Stimulated activated CD8-positive, alpha-beta memory T cell treated with anti-CD3 and anti-CD28 coated beads, Interleukin-15, amount 100 ng/mL, for 4 hours (primary cell): Measurements from ENCODE around the gene LIMS3.
"Not testable (repeated sequence)": the region's sequence is repeated elsewhere in the genome, so short reads cannot be mapped to it uniquely, and the experiment has no call there.

Experiments
- DNase-seq, 2 donors: peaks; one replicate each; pipeline ENCODE4 v3.0.0-alpha.2; 2020; ENCODE audit warnings: low read depth in 2 of 2

LIMS3 gene, protein sequence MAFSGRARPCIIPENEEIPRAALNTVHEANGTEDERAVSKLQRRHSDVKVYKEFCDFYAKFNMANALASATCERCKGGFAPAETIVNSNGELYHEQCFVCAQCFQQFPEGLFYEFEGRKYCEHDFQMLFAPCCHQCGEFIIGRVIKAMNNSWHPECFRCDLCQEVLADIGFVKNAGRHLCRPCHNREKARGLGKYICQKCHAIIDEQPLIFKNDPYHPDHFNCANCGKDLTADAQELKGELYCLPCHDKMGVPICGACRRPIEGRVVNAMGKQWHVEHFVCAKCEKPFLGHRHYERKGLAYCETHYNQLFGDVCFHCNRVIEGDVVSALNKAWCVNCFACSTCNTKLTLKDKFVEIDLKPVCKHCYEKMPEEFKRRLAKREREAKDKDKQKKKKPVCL

DNA sequence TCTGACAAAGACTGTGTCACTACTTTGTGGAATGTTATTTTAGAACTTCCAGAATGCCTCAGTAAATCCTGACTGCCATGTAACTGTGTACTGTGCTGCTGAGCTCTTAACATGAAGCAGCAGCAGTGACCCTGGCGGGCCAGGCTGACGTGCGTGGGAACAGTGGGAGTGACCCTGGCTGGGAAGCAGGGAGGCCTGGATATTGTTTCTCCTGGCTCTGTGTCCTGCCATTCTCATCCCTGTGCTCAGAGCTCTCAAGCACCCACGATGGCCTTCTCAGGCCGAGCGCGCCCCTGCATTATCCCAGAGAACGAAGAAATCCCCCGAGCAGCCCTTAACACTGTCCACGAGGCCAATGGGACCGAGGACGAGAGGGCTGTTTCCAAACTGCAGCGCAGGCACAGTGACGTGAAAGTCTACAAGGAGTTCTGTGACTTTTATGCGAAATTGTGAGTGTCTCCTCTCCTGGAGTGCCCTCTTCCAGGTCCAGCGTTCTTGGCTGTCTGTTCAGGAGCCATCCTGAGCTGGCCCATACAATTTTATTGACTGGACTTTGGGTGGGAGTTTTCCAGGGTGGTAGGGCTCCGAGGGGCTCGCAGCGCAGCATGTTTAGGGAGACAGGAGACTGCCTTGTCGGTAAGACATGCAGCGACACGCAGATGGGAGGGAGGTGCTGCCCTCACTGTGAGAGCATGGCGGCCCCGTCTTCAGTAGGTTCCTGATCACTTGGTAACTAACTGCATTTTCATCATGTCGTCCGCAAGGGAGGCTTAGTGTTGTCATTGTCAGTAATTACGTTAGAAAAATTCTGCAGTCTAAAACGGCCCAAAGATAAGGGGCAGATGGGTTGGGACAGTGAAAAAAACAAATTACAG, at the start of gene LIMS3:
LIMS3 (plus strand) TSS at position 227 of the 875 bp plus-strand sequence; CDS start at position 268, 41 bp downstream.
- not testable (repeated sequence) for DNase-seq

DNA sequence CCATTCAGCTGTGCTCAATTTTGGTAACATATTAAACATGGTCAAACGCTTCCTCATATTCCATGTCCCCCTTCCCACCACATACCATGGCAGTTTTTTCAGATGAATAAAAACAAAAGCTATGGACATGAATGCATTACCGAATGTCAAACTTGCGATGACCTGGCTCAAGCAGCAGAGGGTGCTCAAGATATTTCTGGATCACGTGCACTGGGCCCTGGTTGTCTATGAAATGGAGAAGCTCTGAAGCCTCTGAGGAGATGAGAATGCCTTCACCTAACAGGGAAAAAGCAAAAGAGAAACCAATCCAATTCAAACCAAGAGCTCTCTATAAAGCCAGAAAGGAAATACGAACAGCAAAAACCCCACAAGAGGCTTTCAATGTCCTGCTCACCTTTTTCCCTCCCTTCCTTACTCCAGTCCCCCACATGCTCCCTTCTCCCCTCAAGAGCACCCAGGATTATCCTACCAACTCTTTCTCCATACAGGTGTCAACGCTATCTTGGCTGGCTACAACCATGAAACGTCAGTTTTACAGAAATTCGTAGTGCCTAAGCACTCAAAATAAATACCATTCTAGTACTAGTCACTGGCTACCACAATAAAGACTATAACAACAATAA, 27.2 kb upstream of the LIMS3 start:
- not testable (repeated sequence) for DNase-seq

DNA sequence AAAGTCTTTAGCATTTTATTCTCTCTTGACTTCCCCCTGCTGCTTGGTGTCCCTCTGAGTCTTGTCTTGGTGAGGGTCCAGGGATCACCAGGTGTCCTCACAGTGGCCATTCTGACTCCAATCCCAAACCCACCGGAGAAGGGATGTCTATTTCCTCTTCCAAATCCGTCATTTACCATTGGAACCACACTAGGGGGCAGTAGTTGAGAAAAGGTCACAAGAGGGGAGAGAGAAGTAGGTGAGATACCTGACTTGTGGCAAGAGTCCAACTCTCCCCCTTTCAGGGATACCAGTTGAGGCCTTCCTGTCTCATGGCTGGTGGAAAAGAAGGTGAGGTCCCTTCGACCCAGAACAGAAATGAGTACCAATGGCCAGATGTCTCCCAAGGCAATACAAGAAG, 21.9 kb upstream of the LIMS3 start:
- not testable (repeated sequence) for DNase-seq

DNA sequence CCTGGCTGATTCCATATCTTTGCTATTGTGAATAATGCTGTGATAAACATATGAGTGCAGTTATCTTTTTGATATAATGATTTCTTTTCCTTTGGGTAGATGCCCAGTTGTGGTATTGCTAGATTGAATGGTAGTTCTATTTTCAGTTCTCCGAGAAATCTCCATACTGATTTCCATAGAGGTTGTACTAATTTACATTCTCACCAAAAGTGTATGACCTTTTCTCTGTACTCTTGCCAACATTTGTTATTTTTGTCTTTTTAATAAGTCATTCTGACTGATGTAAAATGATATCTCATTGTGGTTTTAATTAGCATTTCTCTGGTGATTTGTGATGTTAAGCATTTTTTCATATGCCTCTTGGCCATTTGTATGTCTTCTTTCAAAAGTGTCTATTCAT, 16.4 kb upstream of the LIMS3 start:
- DNase-seq, result not testable (repeated sequence)

DNA sequence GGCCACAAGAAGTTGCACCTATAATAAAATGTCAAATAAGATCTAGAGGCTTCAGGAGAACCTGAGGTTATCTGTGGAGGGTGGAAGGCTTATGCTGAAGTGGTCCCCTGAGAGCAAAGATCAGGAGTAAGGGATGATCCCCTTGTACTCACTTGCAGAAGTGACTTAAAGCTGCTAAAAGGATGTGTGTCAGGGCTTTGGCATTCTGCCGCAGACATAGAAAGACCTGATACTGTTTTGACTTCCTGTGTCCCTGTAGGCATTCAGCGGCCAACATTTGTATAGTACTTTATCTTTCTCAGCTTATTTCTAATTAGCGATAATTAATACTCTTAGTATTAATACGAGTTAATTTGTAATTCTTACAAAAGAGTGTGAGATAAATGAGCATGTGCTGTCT, 10.1 kb upstream of the LIMS3 start:
- not testable (repeated sequence) for DNase-seq

DNA sequence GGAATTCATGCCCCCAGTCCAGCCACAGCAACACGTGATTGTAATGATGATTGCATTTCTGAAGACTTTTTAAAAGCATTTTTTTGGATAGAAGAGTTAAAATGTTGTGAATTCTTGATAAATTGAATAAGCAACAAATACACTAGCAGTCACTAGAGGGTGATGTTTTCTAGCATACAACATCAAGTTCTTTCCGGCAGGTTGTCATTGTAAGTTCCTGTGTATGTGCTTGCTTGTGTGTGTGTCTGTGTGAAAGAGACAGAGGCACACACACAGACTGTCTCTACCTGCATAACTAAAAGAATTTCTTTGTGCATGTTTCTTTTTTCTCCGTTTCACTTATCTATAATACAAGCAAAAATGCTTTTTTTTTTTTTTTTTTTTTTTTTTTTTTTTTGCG, 8.6 kb upstream of the LIMS3 start:
- not testable (repeated sequence) for DNase-seq

DNA sequence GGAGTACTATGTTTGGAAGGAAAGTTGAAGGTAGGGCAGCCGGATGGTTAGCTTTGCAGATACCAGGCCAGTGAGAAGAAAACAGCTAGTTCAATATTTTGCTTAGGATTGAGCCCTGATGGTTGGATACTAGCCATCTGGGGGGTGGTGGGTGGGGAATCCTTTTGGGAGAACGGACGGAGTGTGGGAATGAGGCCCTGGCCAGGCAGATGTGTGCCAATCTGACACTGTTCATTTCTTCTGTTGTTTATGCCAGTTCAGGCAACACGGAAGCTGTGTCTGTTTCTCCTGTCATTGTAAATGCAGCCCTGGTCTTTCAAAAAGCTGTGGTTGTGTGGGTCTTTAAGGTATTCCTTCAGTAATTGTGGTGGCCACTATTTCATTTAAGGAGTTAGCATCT, 7.5 kb upstream of the LIMS3 start:
- not testable (repeated sequence) for DNase-seq

DNA sequence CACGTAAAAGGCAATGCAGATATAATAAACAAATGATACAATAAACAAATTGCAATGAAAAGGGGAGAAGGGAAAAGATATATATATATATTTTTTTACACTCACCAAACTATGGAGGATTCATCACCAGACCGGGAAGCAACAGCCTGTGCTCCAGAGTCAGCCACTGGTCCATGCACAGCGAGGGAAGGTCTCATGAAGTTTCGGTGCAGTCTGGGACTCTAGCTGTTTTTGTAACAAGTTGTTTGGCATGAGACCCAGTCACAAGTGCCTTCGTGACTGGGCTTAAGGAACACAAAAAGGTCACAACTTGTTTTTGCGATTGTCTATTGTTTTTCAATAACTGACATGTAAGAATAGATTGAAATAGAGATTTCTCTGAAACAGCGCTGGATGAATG, 4.8 kb upstream of the LIMS3 start:
- not testable (repeated sequence) for DNase-seq

DNA sequence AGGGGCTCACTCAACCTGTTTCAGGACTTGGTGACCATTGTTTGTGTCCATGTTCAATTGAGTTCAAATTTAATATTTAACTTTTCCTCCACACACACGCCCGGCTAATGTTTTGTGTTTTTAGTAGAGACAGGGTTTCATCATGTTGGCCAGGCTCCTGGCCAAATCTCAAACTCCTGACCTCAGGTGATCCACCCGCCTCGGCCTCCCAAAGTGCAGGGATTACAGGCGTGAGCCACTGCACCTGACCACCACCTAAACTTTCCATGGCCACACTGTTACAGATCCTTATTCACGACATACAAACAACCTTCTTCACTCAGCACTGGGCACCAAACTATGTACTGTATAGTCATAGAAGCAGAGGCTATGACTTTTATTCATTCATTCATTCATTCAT, 4.3 kb upstream of the LIMS3 start:
- DNase-seq, result not testable (repeated sequence)

DNA sequence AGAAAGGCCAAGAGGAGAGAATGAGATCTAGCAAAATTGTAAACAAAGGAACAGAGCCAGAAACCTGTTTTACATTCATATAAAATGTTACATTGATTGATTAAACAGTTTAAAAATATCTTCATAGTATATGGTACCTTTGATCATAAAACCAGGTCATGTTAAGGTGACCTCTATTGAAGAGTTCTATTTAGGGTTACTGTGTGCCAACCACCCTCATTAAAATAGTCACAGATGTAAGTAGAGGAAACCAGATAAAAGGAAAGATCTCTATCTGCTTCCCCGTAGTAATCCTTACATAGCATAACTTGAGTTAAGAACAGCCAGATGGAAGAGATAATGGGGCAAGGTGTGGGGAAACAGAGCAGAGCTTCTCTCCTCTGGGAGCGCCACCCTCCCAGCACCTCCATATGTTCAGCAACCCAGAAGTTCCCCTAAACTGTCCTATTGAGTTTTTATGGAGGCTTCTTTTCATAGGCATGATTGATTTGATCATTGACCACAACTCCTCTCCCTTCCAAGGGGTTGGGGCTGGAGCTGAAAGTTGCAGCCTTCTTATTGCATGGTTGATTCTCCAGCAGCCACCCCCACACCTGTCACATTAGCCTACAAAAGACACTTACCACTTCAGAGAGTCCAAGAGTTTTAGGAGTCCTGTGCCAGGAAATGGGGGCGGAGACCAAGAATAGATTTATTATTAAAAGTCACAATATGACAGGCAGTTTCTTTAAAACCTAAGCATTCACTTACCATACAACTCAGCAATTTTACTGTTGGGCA, 3.2 kb upstream of the LIMS3 start:
- not testable (repeated sequence) for DNase-seq

DNA sequence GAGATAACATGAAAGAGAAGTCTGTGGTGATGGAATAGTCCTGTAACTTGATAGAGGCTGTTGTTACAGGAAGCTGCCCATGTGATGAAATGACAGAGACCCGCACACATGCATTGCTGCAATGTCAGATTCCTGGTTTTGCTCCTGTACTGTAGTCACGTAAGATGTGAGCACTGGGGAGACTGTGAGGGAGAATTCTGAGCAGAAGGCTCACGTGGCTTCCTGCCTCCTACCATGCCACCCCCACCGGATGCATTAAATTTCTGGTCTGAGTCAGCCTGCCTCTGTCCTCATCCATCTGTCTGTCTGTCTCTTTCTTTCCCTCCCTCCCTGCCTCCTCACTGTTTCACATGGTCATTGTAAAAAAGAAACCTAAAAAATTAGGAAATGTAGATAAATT, 2.3 kb upstream of the LIMS3 start:
- not testable (repeated sequence) for DNase-seq

DNA sequence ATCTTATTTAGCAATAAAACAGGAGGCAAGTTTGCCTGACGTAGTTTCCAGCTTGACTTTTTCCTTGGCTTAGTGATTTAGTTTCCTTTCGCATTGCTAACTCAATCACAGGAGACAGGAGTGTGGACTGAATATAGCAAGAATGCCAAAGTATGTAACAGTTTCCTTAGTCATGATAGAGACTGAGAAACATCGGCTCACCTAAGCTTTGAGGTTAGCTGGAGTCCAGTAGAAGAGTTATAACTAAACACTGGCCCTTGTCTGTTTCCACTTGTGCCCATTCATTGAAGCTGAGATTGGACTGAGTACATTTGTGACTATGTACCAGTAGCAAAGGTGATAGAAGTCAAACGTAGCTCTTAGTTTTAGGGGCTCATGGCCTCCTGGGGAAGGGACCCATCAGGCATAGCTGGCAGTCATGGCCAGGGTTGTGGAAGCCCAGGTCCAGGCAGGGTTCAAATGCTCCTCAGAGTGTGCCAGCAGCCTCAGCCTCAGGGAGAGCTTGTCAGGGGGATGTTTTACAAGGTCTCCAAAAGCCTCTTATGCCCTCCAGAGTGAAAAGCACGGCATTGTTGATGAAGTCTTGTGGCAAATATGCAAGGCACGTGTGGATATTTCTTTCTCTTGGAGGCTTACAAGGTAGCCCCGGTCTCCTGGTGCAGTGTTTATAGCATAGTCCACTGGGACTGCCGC, 573 bp upstream of the LIMS3 start:
- DNase-seq, result not testable (repeated sequence)

DNA sequence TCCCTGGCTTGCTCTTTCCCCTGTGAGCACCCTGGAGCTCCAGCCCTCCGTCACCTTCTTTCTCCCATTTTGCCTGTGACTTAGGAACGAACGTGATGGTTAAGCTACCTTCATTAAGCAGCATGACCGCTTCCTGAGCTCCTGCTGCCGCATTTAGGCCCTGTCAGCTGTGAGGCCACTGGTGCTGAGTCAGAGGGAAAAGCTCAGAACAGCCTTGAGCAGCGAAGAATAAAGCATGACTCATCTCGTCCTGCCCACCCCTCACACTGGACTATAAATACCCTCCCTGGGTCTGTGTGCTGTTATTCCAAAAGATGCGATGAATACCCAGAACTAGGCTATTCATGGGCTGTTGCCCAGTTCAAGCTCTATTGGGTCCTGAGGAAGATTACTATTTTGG, 7.3 kb downstream of the LIMS3 start:
- DNase-seq, result not testable (repeated sequence)

DNA sequence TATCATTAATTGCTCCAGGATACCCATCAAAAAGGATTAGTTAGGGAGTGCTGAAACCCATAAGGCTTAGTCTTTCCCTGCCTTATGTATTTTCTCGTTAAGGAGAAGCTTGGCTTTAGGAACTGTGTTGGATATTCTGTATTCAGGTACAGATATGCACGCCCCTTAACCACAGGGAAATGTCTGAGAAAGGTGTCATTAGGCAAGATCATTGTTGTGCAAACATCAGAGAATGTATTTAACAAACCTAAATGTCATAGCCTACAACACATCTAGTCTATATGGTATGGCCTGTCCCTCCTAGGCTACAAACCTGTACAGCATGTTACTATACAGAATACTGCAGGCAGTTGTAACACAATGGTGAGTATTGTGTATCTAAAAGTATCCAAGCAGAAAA, 10.1 kb downstream of the LIMS3 start:
- not testable (repeated sequence) for DNase-seq

DNA sequence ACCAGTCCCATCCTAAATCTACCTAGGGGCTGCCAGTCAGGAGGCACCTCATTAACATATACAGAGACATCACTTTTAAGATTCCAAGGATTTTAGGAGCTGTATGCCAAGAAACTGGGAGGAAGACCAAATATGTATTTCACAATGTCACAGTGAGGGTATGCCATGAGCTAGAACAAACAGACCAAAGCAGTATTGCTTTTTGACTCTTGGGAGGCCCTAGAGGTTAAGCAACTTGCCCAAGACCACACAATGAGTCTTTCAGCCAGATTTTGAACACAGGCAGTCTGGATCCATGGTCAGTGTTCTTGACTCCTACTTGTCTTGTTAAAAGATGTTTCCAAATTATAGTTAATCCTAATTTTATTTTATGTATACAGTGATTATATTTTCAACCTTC, 12.3 kb downstream of the LIMS3 start:
- DNase-seq, result not testable (repeated sequence)

DNA sequence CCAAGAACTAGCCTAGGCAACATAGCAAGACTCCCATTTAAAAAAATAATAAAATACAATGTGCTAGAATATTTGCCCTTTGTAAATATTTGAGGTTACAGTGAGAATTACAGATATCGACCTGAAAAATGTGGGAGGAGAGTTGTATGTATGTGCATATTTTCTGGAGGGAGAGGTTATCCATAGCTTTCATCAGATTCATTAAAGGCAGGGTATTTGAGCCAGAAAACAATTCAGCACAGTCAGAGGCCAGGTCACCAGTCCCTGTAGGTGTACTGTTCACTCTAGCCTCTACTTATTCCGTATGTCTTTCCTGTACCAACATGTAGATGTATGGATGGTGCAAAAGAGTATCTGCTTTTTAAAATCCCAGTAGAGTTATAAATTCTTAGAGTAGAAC, 15.4 kb downstream of the LIMS3 start:
- not testable (repeated sequence) for DNase-seq

DNA sequence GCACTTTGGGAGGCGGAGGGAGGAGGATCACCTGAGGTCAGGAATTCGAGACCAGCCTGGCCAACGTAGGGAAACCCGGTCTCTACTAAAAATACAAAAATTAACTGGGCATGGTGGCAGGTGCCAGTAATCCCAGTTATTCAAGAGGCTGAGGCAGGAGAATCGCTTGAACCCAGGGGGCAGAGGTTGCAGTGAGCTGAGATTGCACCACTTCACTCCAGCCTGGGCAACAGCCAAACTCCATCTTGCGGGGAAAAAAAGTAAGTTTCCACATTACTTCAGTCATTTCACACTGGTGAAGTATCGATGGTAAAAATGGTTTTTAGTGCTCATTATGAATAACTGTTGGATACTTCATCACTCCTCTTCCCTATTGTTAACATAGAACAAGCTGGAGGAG, 16.1 kb downstream of the LIMS3 start:
- DNase-seq, result not testable (repeated sequence)

DNA sequence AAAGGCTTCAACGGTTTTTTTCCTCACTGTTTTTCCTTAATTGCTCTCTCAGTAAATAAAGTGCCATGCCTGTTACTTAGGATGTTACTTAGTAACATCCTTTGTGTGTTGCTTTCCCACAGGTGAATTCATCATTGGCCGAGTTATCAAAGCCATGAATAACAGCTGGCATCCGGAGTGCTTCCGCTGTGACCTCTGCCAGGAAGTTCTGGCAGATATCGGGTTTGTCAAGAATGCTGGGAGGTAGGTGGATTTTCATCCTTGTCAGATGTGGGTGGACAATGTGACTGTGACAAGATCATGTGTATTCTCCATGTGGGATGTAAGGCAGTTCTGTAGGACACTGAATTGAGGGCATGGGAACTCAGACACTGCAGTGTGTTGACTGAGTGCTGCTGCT, 17.3 kb downstream of the LIMS3 start:
- not testable (repeated sequence) for DNase-seq

DNA sequence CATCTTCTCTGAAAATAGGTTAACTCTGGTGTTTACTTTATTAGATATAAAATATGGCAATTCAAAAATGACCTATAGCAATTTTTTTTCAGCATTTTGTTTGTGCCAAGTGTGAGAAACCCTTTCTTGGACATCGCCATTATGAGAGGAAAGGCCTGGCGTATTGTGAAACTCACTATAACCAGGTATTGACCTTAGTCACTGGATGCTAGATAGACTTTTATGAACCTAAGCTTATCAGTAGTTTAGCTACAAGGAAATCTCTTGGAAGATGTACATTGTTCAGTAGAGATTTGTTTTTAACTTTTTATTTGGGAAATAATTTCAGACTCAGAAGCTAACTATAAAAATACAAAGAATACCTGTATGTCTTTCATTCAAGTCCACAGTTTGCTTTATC, 21.7 kb downstream of the LIMS3 start:
- not testable (repeated sequence) for DNase-seq

DNA sequence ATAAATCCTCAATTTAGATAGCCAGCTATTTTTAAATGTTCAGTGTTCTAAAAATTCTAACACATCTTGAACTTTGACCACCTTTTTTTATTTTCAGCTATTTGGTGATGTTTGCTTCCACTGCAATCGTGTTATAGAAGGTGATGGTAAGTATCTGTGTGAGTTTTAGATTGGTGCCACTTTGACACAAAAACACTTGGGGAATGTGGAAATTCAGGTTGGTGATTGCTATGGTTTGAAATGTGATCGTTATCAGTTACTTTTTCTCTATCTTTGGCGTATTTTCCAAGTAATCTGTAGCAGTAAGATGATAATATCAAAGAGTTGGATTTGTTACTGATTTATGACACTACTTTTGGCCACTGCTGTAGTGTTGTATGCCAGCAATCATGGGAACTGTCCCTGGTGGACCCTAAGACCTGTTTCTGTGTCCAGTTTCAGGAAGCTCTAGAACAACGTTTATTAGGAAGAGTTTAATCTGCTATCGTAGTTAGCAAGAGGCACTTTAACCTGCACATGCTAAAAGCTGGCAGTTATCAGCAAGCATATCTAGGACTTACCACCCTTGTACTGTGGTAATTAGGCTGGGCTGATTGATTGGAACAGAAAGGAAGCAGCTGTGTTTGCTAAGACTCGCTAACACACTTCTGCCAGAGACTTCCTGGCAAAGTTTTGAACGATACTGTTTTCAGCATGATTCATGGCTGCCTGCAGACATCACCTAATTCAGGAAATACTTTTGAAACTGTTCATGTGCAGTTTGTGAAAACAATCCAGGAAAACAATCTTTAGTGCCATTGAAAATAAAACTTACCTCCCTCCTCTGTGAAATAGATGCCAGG, 23.3 kb downstream of the LIMS3 start:
- DNase-seq, result not testable (repeated sequence)
